SK-N-SH treated with all-trans-retinoic acid at 6 μM for 48 hours (cell line): ENCODE results near the gene DPP6.

Experiments used
- ATAC-seq: fragments of 200-7000 bp; cut with Tn5 transposase; 3 replicates; pipeline ENCODE4 v1.9.1; 2020; ENCODE audit warnings: mild to moderate bottlenecking, moderate library complexity
- ARNTL ChIP-seq: fragments of 450-650 bp; formaldehyde crosslinking; IDR thresholded peaks from 2 replicates; pipeline ENCODE4 v1.5.0; 2020; ENCODE audit warnings: low read depth, mild to moderate bottlenecking, moderate library complexity, borderline replicate concordance
- BACH2 ChIP-seq: fragments of 250-450 bp; sonication (Bioruptor Pico); IDR thresholded peaks from 2 replicates; pipeline ENCODE4 v1.9.0; 2021; ENCODE audit warnings: mild to moderate bottlenecking, borderline replicate concordance
- CSDC2 ChIP-seq: fragments of 250-450 bp; sonication (Bioruptor Pico); IDR thresholded peaks from 2 replicates; pipeline ENCODE4 v1.5.0; 2020; ENCODE audit warnings: mild to moderate bottlenecking, moderate library complexity
- ESRRG ChIP-seq: fragments of 250-450 bp; sonication (Bioruptor Pico); IDR thresholded peaks from 2 replicates; pipeline ENCODE4 v1.6.1; 2021; ENCODE audit warnings: mild to moderate bottlenecking
- GLIS3 ChIP-seq: fragments of 250-450 bp; sonication (Bioruptor Pico); IDR thresholded peaks from 2 replicates; pipeline ENCODE4 v1.5.0; 2020; ENCODE audit warnings: mild to moderate bottlenecking, moderate library complexity
- ISL1 ChIP-seq: fragments of 250-450 bp; sonication (Bioruptor Pico); IDR thresholded peaks from 2 replicates; pipeline ENCODE4 v2.1.2; 2022; ENCODE audit warnings: mild to moderate bottlenecking, moderate library complexity
- OSR1 ChIP-seq: fragments of 250-450 bp; sonication (Bioruptor Pico); IDR thresholded peaks from 2 replicates; pipeline ENCODE4 v1.8.0; 2022; ENCODE audit warnings: moderate library complexity, mild to moderate bottlenecking, inconsistent platforms
- PPARA ChIP-seq: fragments of 250-450 bp; sonication (Bioruptor Pico); IDR thresholded peaks from 2 replicates; pipeline ENCODE4 v1.5.0; 2020; ENCODE audit warnings: mild to moderate bottlenecking, borderline replicate concordance
- RARB ChIP-seq: fragments of 250-450 bp; sonication (Bioruptor Pico); IDR thresholded peaks from 2 replicates; pipeline ENCODE4 v1.8.0; 2021; ENCODE audit warnings: mild to moderate bottlenecking, moderate library complexity
- TCF4 ChIP-seq: fragments of 250-450 bp; sonication (Bioruptor Pico); IDR thresholded peaks from 2 replicates; pipeline ENCODE4 v1.8.0; 2021; ENCODE audit warnings: mild to moderate bottlenecking, moderate library complexity, borderline replicate concordance
- ZC3H10 ChIP-seq: fragments of 250-450 bp; sonication (Bioruptor Pico); IDR thresholded peaks from 2 replicates; pipeline ENCODE4 v1.5.1; 2021; ENCODE audit warnings: mild to moderate bottlenecking, moderate library complexity
- ZFP3 ChIP-seq: fragments of 250-450 bp; sonication (Bioruptor Pico); IDR thresholded peaks from 2 replicates; pipeline ENCODE4 v1.5.0; 2020; ENCODE audit warnings: mild to moderate bottlenecking, moderate library complexity
- ZFP30 ChIP-seq: fragments of 450-650 bp; formaldehyde crosslinking; IDR thresholded peaks from 2 replicates; pipeline ENCODE4 v1.5.0; 2022; ENCODE audit warnings: mild to moderate bottlenecking, moderate library complexity
- ZNF565 ChIP-seq: fragments of 450-650 bp; formaldehyde crosslinking; conservative IDR thresholded peaks from 2 replicates; pipeline ENCODE4 v1.5.0; 2020; ENCODE audit warnings: low read depth, mild to moderate bottlenecking, moderate library complexity
- ZNF8 ChIP-seq: fragments of 450-650 bp; formaldehyde crosslinking; IDR thresholded peaks from 2 replicates; pipeline ENCODE4 v1.5.0; 2020; ENCODE audit warnings: mild to moderate bottlenecking, moderate library complexity
- TF ChIP-seq, protein P1 (sequence below): fragments of 250-450 bp; sonication (Bioruptor Pico); IDR thresholded peaks from 2 replicates; pipeline ENCODE4 v1.8.0; 2020; ENCODE audit warnings: mild to moderate bottlenecking, moderate library complexity, borderline replicate concordance
- TF ChIP-seq, protein P2 (sequence below): fragments of 250-450 bp; sonication (Bioruptor Pico); IDR thresholded peaks from 2 replicates; pipeline ENCODE4 v1.8.0; 2021; ENCODE audit warnings: low read depth, mild to moderate bottlenecking, moderate library complexity, borderline replicate concordance
- TF ChIP-seq, protein P3 (sequence below): fragments of 250-450 bp; sonication (Bioruptor Pico); IDR thresholded peaks from 2 replicates; pipeline ENCODE4 v1.5.0; 2020; ENCODE audit warnings: mild to moderate bottlenecking, moderate library complexity
- TF ChIP-seq, protein P4 (sequence below): fragments of 250-450 bp; sonication (Bioruptor Pico); IDR thresholded peaks from 2 replicates; pipeline ENCODE4 v1.5.1; 2020; ENCODE audit warnings: low read depth, mild to moderate bottlenecking, moderate library complexity
- TF ChIP-seq, protein P5 (sequence below): fragments of 250-450 bp; sonication (Bioruptor Pico); IDR thresholded peaks from 2 replicates; pipeline ENCODE4 v1.5.1; 2021; ENCODE audit warnings: mild to moderate bottlenecking, moderate library complexity

Gene DPP6

DNA sequence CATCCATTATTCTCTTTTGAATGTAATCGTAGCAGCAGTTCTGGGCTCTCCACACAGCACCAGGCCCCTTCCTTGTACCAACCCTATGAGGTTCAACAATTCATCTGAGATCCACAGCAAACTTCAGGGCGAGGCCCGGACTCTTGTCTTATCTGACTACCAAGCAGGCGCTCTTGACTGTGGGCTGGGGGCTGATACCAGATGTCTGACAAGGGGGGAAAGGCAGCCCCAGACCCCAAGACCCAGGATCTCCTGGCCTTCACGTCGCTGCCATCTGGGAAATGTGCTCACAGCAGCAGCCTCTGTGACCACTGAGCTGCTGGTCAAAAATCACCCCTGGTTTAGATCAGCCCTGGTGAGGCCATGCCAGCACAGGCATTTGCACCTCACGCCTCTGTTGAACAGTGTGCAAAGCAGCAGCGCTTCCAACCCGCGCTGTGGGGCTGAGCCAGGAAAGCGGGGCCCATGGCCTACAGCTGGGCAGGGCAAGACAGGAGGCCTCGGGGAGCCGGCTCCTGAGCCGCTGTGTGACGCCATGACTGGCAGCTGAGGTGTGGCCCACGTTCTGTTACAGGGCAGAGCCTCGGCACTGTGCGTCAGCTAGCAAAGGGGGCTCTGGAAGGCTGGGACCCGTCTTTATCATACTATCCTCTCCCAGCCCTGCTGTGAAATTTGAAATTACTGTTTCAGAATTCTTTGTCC is 806.8 kb downstream of the DPP6 start:
- no peak for ATAC-seq
- TF ChIP-seq, protein P1, sequence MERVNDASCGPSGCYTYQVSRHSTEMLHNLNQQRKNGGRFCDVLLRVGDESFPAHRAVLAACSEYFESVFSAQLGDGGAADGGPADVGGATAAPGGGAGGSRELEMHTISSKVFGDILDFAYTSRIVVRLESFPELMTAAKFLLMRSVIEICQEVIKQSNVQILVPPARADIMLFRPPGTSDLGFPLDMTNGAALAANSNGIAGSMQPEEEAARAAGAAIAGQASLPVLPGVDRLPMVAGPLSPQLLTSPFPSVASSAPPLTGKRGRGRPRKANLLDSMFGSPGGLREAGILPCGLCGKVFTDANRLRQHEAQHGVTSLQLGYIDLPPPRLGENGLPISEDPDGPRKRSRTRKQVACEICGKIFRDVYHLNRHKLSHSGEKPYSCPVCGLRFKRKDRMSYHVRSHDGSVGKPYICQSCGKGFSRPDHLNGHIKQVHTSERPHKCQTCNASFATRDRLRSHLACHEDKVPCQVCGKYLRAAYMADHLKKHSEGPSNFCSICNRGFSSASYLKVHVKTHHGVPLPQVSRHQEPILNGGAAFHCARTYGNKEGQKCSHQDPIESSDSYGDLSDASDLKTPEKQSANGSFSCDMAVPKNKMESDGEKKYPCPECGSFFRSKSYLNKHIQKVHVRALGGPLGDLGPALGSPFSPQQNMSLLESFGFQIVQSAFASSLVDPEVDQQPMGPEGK (CRISPR knock-in tag): no peak
- TF ChIP-seq ISL1 (CRISPR knock-in tag): no peak
- no peak for TF ChIP-seq OSR1 (CRISPR knock-in tag)
- TF ChIP-seq ZFP3: no peak
- TF ChIP-seq, protein P2, sequence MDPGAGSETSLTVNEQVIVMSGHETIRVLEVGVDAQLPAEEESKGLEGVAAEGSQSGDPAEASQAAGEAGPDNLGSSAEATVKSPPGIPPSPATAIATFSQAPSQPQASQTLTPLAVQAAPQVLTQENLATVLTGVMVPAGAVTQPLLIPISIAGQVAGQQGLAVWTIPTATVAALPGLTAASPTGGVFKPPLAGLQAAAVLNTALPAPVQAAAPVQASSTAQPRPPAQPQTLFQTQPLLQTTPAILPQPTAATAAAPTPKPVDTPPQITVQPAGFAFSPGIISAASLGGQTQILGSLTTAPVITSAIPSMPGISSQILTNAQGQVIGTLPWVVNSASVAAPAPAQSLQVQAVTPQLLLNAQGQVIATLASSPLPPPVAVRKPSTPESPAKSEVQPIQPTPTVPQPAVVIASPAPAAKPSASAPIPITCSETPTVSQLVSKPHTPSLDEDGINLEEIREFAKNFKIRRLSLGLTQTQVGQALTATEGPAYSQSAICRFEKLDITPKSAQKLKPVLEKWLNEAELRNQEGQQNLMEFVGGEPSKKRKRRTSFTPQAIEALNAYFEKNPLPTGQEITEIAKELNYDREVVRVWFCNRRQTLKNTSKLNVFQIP (CRISPR knock-in tag): no peak
- no peak for TF ChIP-seq ZNF565 (CRISPR knock-in tag)
- no peak for TF ChIP-seq ZNF8 (CRISPR knock-in tag)
- no peak for TF ChIP-seq TCF4 (CRISPR knock-in tag)
- TF ChIP-seq RARB (CRISPR knock-in tag): no peak
- TF ChIP-seq, protein P3, sequence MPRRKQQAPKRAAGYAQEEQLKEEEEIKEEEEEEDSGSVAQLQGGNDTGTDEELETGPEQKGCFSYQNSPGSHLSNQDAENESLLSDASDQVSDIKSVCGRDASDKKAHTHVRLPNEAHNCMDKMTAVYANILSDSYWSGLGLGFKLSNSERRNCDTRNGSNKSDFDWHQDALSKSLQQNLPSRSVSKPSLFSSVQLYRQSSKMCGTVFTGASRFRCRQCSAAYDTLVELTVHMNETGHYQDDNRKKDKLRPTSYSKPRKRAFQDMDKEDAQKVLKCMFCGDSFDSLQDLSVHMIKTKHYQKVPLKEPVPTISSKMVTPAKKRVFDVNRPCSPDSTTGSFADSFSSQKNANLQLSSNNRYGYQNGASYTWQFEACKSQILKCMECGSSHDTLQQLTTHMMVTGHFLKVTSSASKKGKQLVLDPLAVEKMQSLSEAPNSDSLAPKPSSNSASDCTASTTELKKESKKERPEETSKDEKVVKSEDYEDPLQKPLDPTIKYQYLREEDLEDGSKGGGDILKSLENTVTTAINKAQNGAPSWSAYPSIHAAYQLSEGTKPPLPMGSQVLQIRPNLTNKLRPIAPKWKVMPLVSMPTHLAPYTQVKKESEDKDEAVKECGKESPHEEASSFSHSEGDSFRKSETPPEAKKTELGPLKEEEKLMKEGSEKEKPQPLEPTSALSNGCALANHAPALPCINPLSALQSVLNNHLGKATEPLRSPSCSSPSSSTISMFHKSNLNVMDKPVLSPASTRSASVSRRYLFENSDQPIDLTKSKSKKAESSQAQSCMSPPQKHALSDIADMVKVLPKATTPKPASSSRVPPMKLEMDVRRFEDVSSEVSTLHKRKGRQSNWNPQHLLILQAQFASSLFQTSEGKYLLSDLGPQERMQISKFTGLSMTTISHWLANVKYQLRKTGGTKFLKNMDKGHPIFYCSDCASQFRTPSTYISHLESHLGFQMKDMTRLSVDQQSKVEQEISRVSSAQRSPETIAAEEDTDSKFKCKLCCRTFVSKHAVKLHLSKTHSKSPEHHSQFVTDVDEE: no peak

DNA sequence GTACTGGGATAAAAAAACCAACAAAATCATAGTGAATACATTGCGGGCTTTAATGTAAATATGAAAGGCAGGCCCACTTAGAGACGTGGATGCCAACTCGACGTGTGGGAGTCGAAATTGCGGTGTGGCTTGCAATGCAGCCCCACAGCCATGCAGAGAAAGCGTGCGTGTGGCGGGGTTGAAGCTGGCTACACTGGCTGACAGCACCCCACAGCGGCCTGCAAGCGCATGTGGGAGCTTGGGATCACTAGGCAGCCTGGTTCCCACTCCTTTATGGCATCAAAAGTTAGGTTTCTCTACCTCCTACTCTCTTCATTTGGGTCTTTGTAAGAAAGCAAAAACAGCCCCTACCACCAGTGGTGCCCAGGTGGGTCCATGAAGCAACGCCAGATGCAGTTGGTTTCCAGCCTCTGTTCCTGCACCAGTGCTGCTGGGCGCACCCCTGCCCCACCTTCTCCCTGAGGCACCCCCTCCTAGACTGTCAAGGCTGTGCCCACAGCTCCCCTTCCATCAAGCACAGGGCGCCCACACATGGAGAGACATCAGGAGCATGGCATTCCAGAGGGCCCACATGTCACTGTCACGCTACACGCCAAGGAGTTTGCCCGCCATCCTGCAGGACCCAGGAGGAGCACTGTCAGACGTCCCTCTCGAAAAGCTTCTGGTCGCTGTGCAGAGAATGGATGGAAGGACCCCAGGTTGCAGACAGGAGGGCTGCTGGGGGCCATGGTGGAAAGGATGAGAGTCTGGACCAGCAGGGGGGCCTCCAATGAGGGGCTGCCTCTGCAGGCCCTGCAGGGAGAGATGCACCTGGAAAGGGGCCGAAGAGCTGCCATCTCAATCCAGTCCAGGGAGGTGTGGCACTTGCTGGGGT is 807.8 kb downstream of the DPP6 start:
- no peak for ATAC-seq

More for the DNA sequence above, 807.8 kb downstream of the DPP6 start:
- TF ChIP-seq ESRRG (CRISPR knock-in tag) (no peak), ZFP3 (no peak), OSR1 (CRISPR knock-in tag) (no peak), BACH2 (no peak), ZFP30 (no peak), ZNF8 (CRISPR knock-in tag) (no peak), CSDC2 (no peak), TCF4 (CRISPR knock-in tag) (no peak), ARNTL (no peak), GLIS3 (no peak), ISL1 (CRISPR knock-in tag) (no peak), ZC3H10 (CRISPR knock-in tag) (no peak), ZNF565 (CRISPR knock-in tag) (no peak), RARB (CRISPR knock-in tag) (no peak), PPARA (CRISPR knock-in tag) (no peak)
- TF ChIP-seq, protein P4, sequence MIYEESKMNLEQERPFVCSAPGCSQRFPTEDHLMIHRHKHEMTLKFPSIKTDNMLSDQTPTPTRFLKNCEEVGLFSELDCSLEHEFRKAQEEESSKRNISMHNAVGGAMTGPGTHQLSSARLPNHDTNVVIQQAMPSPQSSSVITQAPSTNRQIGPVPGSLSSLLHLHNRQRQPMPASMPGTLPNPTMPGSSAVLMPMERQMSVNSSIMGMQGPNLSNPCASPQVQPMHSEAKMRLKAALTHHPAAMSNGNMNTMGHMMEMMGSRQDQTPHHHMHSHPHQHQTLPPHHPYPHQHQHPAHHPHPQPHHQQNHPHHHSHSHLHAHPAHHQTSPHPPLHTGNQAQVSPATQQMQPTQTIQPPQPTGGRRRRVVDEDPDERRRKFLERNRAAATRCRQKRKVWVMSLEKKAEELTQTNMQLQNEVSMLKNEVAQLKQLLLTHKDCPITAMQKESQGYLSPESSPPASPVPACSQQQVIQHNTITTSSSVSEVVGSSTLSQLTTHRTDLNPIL (CRISPR knock-in tag): no peak
- TF ChIP-seq, protein P3: no peak
- TF ChIP-seq, protein P2 (CRISPR knock-in tag): no peak
- TF ChIP-seq, protein P5, sequence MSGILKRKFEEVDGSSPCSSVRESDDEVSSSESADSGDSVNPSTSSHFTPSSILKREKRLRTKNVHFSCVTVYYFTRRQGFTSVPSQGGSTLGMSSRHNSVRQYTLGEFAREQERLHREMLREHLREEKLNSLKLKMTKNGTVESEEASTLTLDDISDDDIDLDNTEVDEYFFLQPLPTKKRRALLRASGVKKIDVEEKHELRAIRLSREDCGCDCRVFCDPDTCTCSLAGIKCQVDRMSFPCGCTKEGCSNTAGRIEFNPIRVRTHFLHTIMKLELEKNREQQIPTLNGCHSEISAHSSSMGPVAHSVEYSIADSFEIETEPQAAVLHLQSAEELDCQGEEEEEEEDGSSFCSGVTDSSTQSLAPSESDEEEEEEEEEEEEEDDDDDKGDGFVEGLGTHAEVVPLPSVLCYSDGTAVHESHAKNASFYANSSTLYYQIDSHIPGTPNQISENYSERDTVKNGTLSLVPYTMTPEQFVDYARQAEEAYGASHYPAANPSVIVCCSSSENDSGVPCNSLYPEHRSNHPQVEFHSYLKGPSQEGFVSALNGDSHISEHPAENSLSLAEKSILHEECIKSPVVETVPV (CRISPR knock-in tag): no peak
- TF ChIP-seq, protein P1 (CRISPR knock-in tag): no peak
